HCT116 (cell line): ENCODE measurements around the gene FGFRL1.

Experiments
- CTCF ChIP-seq, 3 experiments: fragments of 200-600 bp in 1 of 3; sonication (generic) in 1 of 3; IDR thresholded peaks in 2 of 3; conservative IDR thresholded peaks in 1 of 3; 2 replicates each; pipeline ENCODE4 v1.5.1; 2012 to 2017; ENCODE audit warnings: low read depth in 2 of 3, low read length in 2 of 3, antibody characterized with exemption in 1 of 3, borderline replicate concordance in 1 of 3, control low read depth in 1 of 3, mild to moderate bottlenecking in 1 of 3, mixed read lengths in 1 of 3, mixed run types in 1 of 3, moderate library complexity in 1 of 3; ENCODE audit not compliant: insufficient read depth in 1 of 3
- MAX ChIP-seq: IDR thresholded peaks from 2 replicates; pipeline ENCODE4 v1.6.1; 2012
- POLR2AphosphoS5 ChIP-seq: IDR thresholded peaks from 2 replicates; pipeline ENCODE4 v1.6.1; 2011; ENCODE audit warnings: mild to moderate bottlenecking, low read depth, low read length, moderate library complexity
- SIN3A ChIP-seq: IDR thresholded peaks from 2 replicates; pipeline ENCODE4 v1.6.1; 2012; ENCODE audit warnings: low read depth
- ZFX ChIP-seq: fragments of 450-650 bp; IDR thresholded peaks from 2 replicates; pipeline ENCODE4 v1.6.1; 2017

GRCh38 chr4:993111-994029, 18.1 kb upstream of the FGFRL1 start, which contains the start of gene SLC26A1:
- TF ChIP-seq CTCF (IDR thresholded peaks at IDR 0.05 in 2 of 3, conservative IDR thresholded peaks at IDR 0.05 in 1 of 3; ENCODE audit: borderline replicate concordance in 1 of 3, insufficient read depth in 1 of 3, low read depth in 2 of 3, low read length in 2 of 3) (no peak), MAX (no peak), POLR2AphosphoS5 (no peak), SIN3A (no peak), ZFX (no peak)
